Spleen (tissue), 11 donors: ENCODE data around the gene CLINT1. TPM values are rescaled to one million over a fixed set of nuclear protein-coding genes. Genes with fewer than 3 reads are reported as not detected.

Experiments
- polyA plus RNA-seq, 3 donors: library from polyadenylated mRNA; stranded (reverse); fragments of 200-250 nt; gene quantifications; one replicate each; pipeline ENCODE4 v1.2.1, GENCODE V29; 2013
- small RNA-seq, 4 donors: library from RNA; depleted of rRNA; stranded (forward); fragments of <200 nt; gene quantifications; one replicate each; pipeline ENCODE3, GENCODE V24; 2016
- total RNA-seq, 7 donors: library from RNA; depleted of rRNA in 3 of 7; stranded (reverse); fragments of >200 nt in 3 of 7; fragmentation: NEBNext Ultra II Directional in 4 of 7; extraction: Animal tissue kit (Norgen Biotek cat#: 25700) in 4 of 7; gene quantifications; one replicate each; pipeline versions ENCODE4 v1.1.0 to v1.2.1, GENCODE V29; 2016 to 2021
- donor health status: healthy with polysubstance abuse.
- donor health status: DM: no; HTN: no; CAD: no; lungs with moderate emphysema.
- donor health status: DM: no; HTN: no; CAD: no.
- donor health status: Bipolar disorder and iron deficiency.
- donor health status: healthy.
- donor health status: DM: no; HTN: no; CAD: no.
- donor health status: DM: yes; HTN: yes; CAD: no.

The CLINT1 gene
- total and polyA plus RNA-seq, 10 donors, result 26.7 to 130 (median 62.4) TPM

Small RNAs within 50 kb of the gene (small RNA-seq; reads per million reads assigned to genes)
- gene AC026407.1 (0 reads per million in 4 donors), gene RNU6-260P (0 reads per million in 4 donors)

Other genes starting within 250 kb of the CLINT1 start
- under 1 TPM in 5 of 7 donors, not detected in 2; 0.09 to 0.27 (median 0.20) TPM for gene SOX30, start 206.7 kb downstream of the CLINT1 start, total RNA-seq
- under 1 TPM; 0.02 to 0.13 (median 0.11) TPM for gene SOX30, start 206.7 kb downstream of the CLINT1 start, polyA plus RNA-seq
- not detected for gene C5orf52, start 187.6 kb downstream of the CLINT1 start, total RNA-seq
- not detected for gene C5orf52, start 187.6 kb downstream of the CLINT1 start, polyA plus RNA-seq
- gene THG1L, start 127.7 kb downstream of the CLINT1 start, total RNA-seq, result 10 to 100 TPM in 2 of 7 donors, 1 to 10 TPM in 5; 7.5 to 13.0 (median 8.8) TPM
- gene THG1L, start 127.7 kb downstream of the CLINT1 start, polyA plus RNA-seq, result 10 to 100 TPM in 2 of 3 donors, 1 to 10 TPM in 1; 8.3 to 17.8 (median 17.0) TPM
- 1 to 10 TPM; 3.0 to 4.6 (median 3.5) TPM for gene LSM11, start 115.4 kb downstream of the CLINT1 start, total RNA-seq
- 1 to 10 TPM; 1.2 to 1.5 (median 1.3) TPM for gene LSM11, start 115.4 kb downstream of the CLINT1 start, polyA plus RNA-seq